ENCODE results near the gene LRCH1. TPM values are rescaled to one million over a fixed set of nuclear protein-coding genes. Genes with fewer than 3 reads are reported as not detected.
A peak's percentile ranks its signal among the peaks of the same experiment; 100 is the strongest.

LRCH1 gene
- total RNA-seq, 1 experiment from 2014 or later = 27.0 TPM

GRCh38 chr13:46663206-46664037 lies 110.5 kb downstream of the LRCH1 start:
- peak overlapping the region; percentile 80 for H3K27ac Mint-ChIP-seq (ENCODE audit: unreplicated experiment)
- H3K36me3 ChIP-seq (ENCODE audit: control insufficient read depth, insufficient read depth, low read length) = no peaks in the 10 kb centered on the region
- POLR2A ChIA-PET = no interaction called here
- no peak for DNase-seq
- peaks cover 10% of the 10 kb centered on the region for H3K9me3 Mint-ChIP-seq (ENCODE audit: unreplicated experiment)
- H3K27me3 Mint-ChIP-seq (ENCODE audit: insufficient read depth, unreplicated experiment) = no peaks in the 10 kb centered on the region
- CTCF ChIA-PET = no interaction called here
- intact Hi-C loops (cut with micrococcal nuclease; ENCODE audit: unreplicated experiment) = loop anchor here (2.0 kb wide), 1 partner anchor 21 kb away; no protein-coding TSS in a partner anchor
- no peak for TF ChIP-seq CTCF (IDR thresholded peaks at IDR 0.05; ENCODE audit: insufficient read depth in 1 of 2, low read depth in 1 of 2, low read length in 1 of 2, severe bottlenecking in 1 of 2, unreplicated experiment in 1 of 2)
- H3K27me3 ChIP-seq (replicated peaks; ENCODE audit: control insufficient read depth, insufficient read depth, low read length) = no peaks in the 10 kb centered on the region
- H3K4me3 Mint-ChIP-seq (ENCODE audit: unreplicated experiment) = peak overlapping the region; percentile 15
- H3K4me3 ChIP-seq (ENCODE audit: low read depth, low read length) = no peak overlapping the region
- H3K36me3 Mint-ChIP-seq (ENCODE audit: insufficient read depth, unreplicated experiment) = peaks cover 41% of the 10 kb centered on the region
- H3K4me1 Mint-ChIP-seq (ENCODE audit: low read depth, unreplicated experiment) = peaks cover 68% of the 10 kb centered on the region
- peaks cover 88% of the 10 kb centered on the region for H3K4me1 ChIP-seq
- peaks cover 3% of the 10 kb centered on the region; the same call in 1 of the 2 replicates for H3K9me3 ChIP-seq
- BruUV-seq (replicated peaks) = no TSS peak

GRCh38 chr13:46664195-46664594 lies 111.2 kb downstream of the LRCH1 start:
- BruUV-seq (replicated peaks) = no TSS peak

More at GRCh38 chr13:46664195-46664594, 111.2 kb downstream of the LRCH1 start:
- ChIA-PET CTCF (no interaction called here), POLR2A (no interaction called here)
- H3K27me3 ChIP-seq (replicated peaks; ENCODE audit: control insufficient read depth, insufficient read depth, low read length) = no peaks in the 10 kb centered on the region
- Mint-ChIP-seq H3K4me3 (ENCODE audit: unreplicated experiment) (peak overlapping the region; percentile 40), H3K36me3 (ENCODE audit: insufficient read depth, unreplicated experiment) (peaks cover 46% of the 10 kb centered on the region), H3K27ac (ENCODE audit: unreplicated experiment) (peak overlapping the region; percentile 80), H3K9me3 (ENCODE audit: unreplicated experiment) (peaks cover 10% of the 10 kb centered on the region), H3K27me3 (ENCODE audit: insufficient read depth, unreplicated experiment) (no peaks in the 10 kb centered on the region), H3K4me1 (ENCODE audit: low read depth, unreplicated experiment) (peaks cover 74% of the 10 kb centered on the region)
- H3K9me3 ChIP-seq = peaks cover 3% of the 10 kb centered on the region; the same call in 1 of the 2 replicates
- intact Hi-C loops (cut with micrococcal nuclease; ENCODE audit: unreplicated experiment) = no loop called here
- H3K4me1 ChIP-seq = peaks cover 80% of the 10 kb centered on the region
- no peak for DNase-seq
- TF ChIP-seq CTCF (IDR thresholded peaks at IDR 0.05; ENCODE audit: insufficient read depth in 1 of 2, low read depth in 1 of 2, low read length in 1 of 2, severe bottlenecking in 1 of 2, unreplicated experiment in 1 of 2) = no peak
- H3K4me3 ChIP-seq (ENCODE audit: low read depth, low read length) = no peak overlapping the region
- H3K36me3 ChIP-seq (ENCODE audit: control insufficient read depth, insufficient read depth, low read length) = no peaks in the 10 kb centered on the region

Data from Caco-2 (cell line).